Measurements from ENCODE around the gene FGGY. TPM values are rescaled to one million over a fixed set of nuclear protein-coding genes. Genes with fewer than 3 reads are reported as not detected.

Gene FGGY
- total RNA-seq, 1 donor = 24.6 TPM

- H3K4me2 ChIP-seq (ENCODE audit: insufficient read depth, low read length) = no peak overlapping the region
- no peak overlapping the region for H3K4me3 ChIP-seq (ENCODE audit: insufficient read depth, low read length)
- H3K36me3 ChIP-seq (ENCODE audit: insufficient read depth, low read length) = no peaks in the 10 kb centered on the region
- DNase-seq (ENCODE audit: insufficient read length, low spot score, missing footprints) = no peak
- TF ChIP-seq, protein P1, sequence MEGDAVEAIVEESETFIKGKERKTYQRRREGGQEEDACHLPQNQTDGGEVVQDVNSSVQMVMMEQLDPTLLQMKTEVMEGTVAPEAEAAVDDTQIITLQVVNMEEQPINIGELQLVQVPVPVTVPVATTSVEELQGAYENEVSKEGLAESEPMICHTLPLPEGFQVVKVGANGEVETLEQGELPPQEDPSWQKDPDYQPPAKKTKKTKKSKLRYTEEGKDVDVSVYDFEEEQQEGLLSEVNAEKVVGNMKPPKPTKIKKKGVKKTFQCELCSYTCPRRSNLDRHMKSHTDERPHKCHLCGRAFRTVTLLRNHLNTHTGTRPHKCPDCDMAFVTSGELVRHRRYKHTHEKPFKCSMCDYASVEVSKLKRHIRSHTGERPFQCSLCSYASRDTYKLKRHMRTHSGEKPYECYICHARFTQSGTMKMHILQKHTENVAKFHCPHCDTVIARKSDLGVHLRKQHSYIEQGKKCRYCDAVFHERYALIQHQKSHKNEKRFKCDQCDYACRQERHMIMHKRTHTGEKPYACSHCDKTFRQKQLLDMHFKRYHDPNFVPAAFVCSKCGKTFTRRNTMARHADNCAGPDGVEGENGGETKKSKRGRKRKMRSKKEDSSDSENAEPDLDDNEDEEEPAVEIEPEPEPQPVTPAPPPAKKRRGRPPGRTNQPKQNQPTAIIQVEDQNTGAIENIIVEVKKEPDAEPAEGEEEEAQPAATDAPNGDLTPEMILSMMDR (IDR thresholded peaks at IDR 0.05; ENCODE audit: extremely low read depth, low read depth, low read length) = no peak
- H3K4me1 ChIP-seq (ENCODE audit: insufficient read depth, low read length) = no peaks in the 10 kb centered on the region
- H3K27me3 ChIP-seq (ENCODE audit: insufficient read depth, low read length) = no peaks in the 10 kb centered on the region
- H3K27ac ChIP-seq (ENCODE audit: low read depth, low read length) = no peak overlapping the region
- no peaks in the 10 kb centered on the region for H3K9me3 ChIP-seq (ENCODE audit: low read depth, low read length)
- no peaks in the 10 kb centered on the region for H4K20me1 ChIP-seq (ENCODE audit: insufficient read depth, low read length)
- H3K79me2 ChIP-seq (ENCODE audit: insufficient read depth, low read length) = no peaks in the 10 kb centered on the region
- no peak overlapping the region for H2AFZ ChIP-seq (ENCODE audit: low read length)
These were observed 17.2 kb upstream of the FGGY start for GRCh38 chr1:59279645-59280044.

- Histone ChIP-seq H3K4me1 (ENCODE audit: insufficient read depth, low read length) (no peaks in the 10 kb centered on the region), H3K9me3 (ENCODE audit: low read depth, low read length) (no peaks in the 10 kb centered on the region), H4K20me1 (ENCODE audit: insufficient read depth, low read length) (no peaks in the 10 kb centered on the region), H2AFZ (ENCODE audit: low read length) (no peak overlapping the region), H3K4me3 (ENCODE audit: insufficient read depth, low read length) (no peak overlapping the region), H3K27ac (ENCODE audit: low read depth, low read length) (no peak overlapping the region), H3K79me2 (ENCODE audit: insufficient read depth, low read length) (no peaks in the 10 kb centered on the region), H3K4me2 (ENCODE audit: insufficient read depth, low read length) (no peak overlapping the region), H3K27me3 (ENCODE audit: insufficient read depth, low read length) (no peaks in the 10 kb centered on the region), H3K36me3 (ENCODE audit: insufficient read depth, low read length) (no peaks in the 10 kb centered on the region)
- TF ChIP-seq, protein P1 (IDR thresholded peaks at IDR 0.05; ENCODE audit: extremely low read depth, low read depth, low read length) = no peak
- DNase-seq (ENCODE audit: insufficient read length, low spot score, missing footprints) = no peak
These were observed 13.9 kb upstream of the FGGY start for GRCh38 chr1:59282951-59283350.

DNA sequence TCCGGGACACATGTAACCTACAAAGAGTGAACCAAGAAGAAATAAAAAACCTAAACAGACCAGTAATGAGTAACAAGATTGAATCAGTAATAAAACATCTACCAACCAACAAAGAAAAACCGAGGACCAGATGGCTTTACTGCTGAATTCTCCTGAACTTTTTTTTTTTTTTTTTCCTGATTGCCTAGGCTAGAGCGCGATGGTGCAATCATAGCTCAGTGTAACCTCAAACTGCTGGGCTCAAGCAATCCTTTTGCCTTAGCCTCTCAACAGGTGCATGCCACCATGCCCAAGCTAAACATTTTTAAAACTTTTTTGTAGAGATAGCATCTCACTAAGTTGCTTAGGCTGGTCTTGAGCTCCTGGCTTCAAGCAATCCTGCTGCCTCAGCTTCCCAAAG, 11.2 kb upstream of the FGGY start:
- H3K36me3 ChIP-seq (ENCODE audit: insufficient read depth, low read length) = no peaks in the 10 kb centered on the region
- no peaks in the 10 kb centered on the region for H3K9me3 ChIP-seq (ENCODE audit: low read depth, low read length)
- no peak overlapping the region for H2AFZ ChIP-seq (ENCODE audit: low read length)
- no peak overlapping the region for H3K4me2 ChIP-seq (ENCODE audit: insufficient read depth, low read length)
- no peaks in the 10 kb centered on the region for H4K20me1 ChIP-seq (ENCODE audit: insufficient read depth, low read length)
- no peak overlapping the region for H3K4me3 ChIP-seq (ENCODE audit: insufficient read depth, low read length)
- no peak for DNase-seq (ENCODE audit: insufficient read length, low spot score, missing footprints)
- H3K79me2 ChIP-seq (ENCODE audit: insufficient read depth, low read length) = no peaks in the 10 kb centered on the region
- H3K4me1 ChIP-seq (ENCODE audit: insufficient read depth, low read length) = no peaks in the 10 kb centered on the region
- TF ChIP-seq, protein P1 (IDR thresholded peaks at IDR 0.05; ENCODE audit: extremely low read depth, low read depth, low read length) = no peak
- H3K27ac ChIP-seq (ENCODE audit: low read depth, low read length) = no peak overlapping the region
- no peaks in the 10 kb centered on the region for H3K27me3 ChIP-seq (ENCODE audit: insufficient read depth, low read length)

DNA sequence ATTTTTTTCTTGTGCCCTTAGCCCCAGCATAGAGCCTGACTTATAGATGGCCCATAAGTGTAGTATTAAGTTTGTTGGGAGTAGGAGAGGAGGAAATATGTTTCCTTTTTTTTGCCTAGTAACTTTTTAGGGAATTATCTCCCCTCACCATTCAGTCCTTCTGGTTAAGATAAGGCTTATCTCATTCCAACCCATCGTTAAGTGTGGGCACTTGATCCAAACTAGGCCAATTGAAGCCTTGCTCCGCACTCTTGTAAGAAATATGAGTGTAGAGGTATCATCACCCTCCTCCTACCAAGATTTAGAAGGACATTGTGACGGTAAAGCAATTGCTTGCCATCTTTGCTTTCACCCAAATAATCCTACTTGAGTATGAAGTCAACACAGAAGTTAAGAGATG, 8.8 kb upstream of the FGGY start:
- no peak for DNase-seq (ENCODE audit: insufficient read length, low spot score, missing footprints)
- Histone ChIP-seq H3K27me3 (ENCODE audit: insufficient read depth, low read length) (no peaks in the 10 kb centered on the region), H3K9me3 (ENCODE audit: low read depth, low read length) (no peaks in the 10 kb centered on the region), H3K4me1 (ENCODE audit: insufficient read depth, low read length) (no peaks in the 10 kb centered on the region), H3K79me2 (ENCODE audit: insufficient read depth, low read length) (no peaks in the 10 kb centered on the region), H3K4me3 (ENCODE audit: insufficient read depth, low read length) (no peak overlapping the region), H2AFZ (ENCODE audit: low read length) (no peak overlapping the region), H3K4me2 (ENCODE audit: insufficient read depth, low read length) (no peak overlapping the region), H3K27ac (ENCODE audit: low read depth, low read length) (no peak overlapping the region), H3K36me3 (ENCODE audit: insufficient read depth, low read length) (no peaks in the 10 kb centered on the region), H4K20me1 (ENCODE audit: insufficient read depth, low read length) (no peaks in the 10 kb centered on the region)
- TF ChIP-seq, protein P1 (IDR thresholded peaks at IDR 0.05; ENCODE audit: extremely low read depth, low read depth, low read length) = no peak

All from osteoblast (primary cell).